ENCODE measurements around the gene RAB36. TPM values are rescaled to one million over a fixed set of nuclear protein-coding genes. Genes with fewer than 3 reads are reported as not detected.

RAB36 gene
- total and polyA plus RNA-seq, 9 donors: 3.9 to 18.7 (median 6.3) TPM

DNA sequence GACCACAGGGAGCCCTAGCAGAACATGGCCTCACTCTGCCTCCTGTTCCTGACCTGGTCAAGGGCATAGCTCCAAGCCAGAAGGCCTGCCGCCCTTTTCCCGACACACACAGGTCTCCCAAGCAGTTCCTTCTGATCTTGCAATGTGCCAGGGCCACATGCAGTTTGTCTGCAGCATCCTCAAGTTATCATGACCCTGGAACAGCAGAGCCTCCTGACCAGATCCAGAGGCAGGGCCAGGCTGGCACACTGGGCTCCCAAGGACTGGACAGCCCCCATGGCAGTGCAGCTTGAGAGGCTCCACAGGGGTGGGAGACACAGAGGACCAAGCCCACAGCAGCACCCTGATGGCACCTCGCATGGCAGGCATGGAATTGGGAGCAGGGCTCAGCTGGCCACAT, 43.8 kb upstream of the RAB36 start:
- WGBS, 3 donors: 62 to 98% (median 86%) methylated on average over 3 of the region's 3 CpGs
- H3K4me3 ChIP-seq: no peak overlapping the region
- DNase-seq: no peak
- H3K4me1 ChIP-seq (ENCODE audit: insufficient read depth): peaks cover 33% of the 10 kb centered on the region
- peak overlapping the region in 1 of 2 donors; percentile 93 for H3K27ac ChIP-seq
- intact Hi-C loops (cut with DNase I): no loop called here
- H3K36me3 ChIP-seq: no peaks in the 10 kb centered on the region
- TF ChIP-seq EP300 (IDR thresholded peaks at IDR 0.05): no peak
- no peak for TF ChIP-seq POLR2A (IDR thresholded peaks at IDR 0.05)
- TF ChIP-seq, protein P1, sequence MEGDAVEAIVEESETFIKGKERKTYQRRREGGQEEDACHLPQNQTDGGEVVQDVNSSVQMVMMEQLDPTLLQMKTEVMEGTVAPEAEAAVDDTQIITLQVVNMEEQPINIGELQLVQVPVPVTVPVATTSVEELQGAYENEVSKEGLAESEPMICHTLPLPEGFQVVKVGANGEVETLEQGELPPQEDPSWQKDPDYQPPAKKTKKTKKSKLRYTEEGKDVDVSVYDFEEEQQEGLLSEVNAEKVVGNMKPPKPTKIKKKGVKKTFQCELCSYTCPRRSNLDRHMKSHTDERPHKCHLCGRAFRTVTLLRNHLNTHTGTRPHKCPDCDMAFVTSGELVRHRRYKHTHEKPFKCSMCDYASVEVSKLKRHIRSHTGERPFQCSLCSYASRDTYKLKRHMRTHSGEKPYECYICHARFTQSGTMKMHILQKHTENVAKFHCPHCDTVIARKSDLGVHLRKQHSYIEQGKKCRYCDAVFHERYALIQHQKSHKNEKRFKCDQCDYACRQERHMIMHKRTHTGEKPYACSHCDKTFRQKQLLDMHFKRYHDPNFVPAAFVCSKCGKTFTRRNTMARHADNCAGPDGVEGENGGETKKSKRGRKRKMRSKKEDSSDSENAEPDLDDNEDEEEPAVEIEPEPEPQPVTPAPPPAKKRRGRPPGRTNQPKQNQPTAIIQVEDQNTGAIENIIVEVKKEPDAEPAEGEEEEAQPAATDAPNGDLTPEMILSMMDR (IDR thresholded peaks at IDR 0.05): no peak
- no peaks in the 10 kb centered on the region for H3K27me3 ChIP-seq
- H3K9me3 ChIP-seq: no peaks in the 10 kb centered on the region

DNA sequence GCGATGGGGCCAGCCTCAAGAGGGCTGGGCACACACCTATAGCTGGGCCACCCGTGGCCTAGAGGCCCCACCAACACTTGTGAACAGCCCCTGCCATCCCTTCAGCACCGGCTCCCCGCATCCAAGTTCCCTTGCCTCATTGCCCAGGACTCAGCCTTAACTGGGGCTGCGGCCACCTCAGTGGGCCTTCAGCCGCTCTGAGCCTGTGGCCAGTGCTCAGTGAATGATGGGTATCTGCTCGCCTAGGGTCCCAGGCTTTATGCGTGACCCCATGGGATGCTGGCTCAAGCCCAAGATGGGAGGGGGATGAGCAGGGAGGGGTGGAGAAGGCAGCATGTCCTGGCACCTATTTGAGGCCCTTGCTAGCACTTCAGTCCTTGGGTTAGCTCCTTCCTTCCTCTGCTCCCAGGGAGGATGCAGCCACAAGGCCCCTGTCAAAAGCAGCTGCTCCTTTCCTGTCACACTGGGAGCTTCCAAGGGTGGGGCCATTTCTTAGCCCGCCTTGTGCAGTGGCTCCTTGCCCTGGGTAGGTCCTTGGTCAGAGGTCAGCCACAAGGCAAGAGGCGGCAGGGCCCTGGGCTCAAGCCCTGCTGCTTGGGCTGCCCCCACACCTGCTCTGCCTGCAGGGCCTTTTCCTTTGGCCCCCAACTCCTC, 43.1 kb upstream of the RAB36 start:
- peak overlapping the region in 1 of 2 donors; percentile 93 for H3K27ac ChIP-seq
- TF ChIP-seq EP300 (IDR thresholded peaks at IDR 0.05) (no peak), POLR2A (IDR thresholded peaks at IDR 0.05) (no peak)
- TF ChIP-seq, protein P1 (IDR thresholded peaks at IDR 0.05): no peak
- no peaks in the 10 kb centered on the region for H3K36me3 ChIP-seq
- no peaks in the 10 kb centered on the region for H3K9me3 ChIP-seq
- 93 to 98% (median 95%) methylated on average over 10 of the region's 10 CpGs for WGBS, 3 donors
- peaks cover 29% of the 10 kb centered on the region for H3K4me1 ChIP-seq (ENCODE audit: insufficient read depth)
- intact Hi-C loops (cut with DNase I): no loop called here
- no peaks in the 10 kb centered on the region for H3K27me3 ChIP-seq
- DNase-seq: no peak
- H3K4me3 ChIP-seq: no peak overlapping the region

- H3K36me3 ChIP-seq: no peaks in the 10 kb centered on the region
- DNase-seq: no peak
- intact Hi-C loops (cut with DNase I): no loop called here
- TF ChIP-seq POLR2A (IDR thresholded peaks at IDR 0.05) (no peak), EP300 (IDR thresholded peaks at IDR 0.05) (no peak)
- TF ChIP-seq, protein P1 (IDR thresholded peaks at IDR 0.05): no peak
- H3K4me1 ChIP-seq (ENCODE audit: insufficient read depth): peaks cover 24% of the 10 kb centered on the region
- 66 to 87% (median 77%) methylated on average over 3 of the region's 3 CpGs for WGBS, 3 donors
- no peak overlapping the region for H3K27ac ChIP-seq
- no peaks in the 10 kb centered on the region for H3K27me3 ChIP-seq
- H3K4me3 ChIP-seq: no peak overlapping the region
- no peaks in the 10 kb centered on the region for H3K9me3 ChIP-seq
Observed at GRCh38 chr22:23102776-23103175, 42.5 kb upstream of the RAB36 start.

DNA sequence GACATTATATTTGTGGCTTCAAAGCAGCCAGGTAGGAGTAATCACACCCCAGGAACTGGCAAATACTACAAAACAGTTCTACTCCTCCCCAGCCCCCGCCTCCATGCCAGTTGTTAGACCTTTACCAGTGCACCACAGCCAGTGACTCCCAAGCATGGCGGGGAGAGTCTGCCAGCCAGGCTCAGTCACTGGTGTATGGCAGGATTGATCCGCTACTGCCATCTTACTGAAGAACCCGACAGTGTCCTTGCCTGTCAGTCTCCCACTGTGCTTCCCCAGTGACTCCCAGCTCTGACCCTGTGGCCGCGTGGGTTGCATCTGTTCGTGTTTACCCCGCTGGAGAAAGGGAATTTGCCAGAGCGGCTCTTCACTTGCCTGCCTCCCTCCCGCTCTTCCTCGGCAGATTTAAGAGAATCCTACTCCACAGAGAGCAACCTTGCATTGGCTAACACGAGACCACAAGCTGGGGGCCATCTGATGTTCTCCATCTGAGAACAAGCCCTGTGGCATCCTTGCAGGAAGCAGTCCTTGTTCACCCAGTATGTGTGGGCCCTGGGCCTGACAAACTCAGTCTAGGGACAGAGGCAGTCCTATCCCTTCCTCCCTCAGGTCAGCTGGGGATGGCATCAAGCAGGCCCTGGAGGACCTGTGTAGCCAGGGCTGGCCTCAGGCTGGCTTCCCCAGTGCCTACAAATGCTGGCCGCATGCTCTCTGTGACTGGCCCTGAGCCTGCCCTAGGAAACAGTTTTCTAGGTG, 41.9 kb upstream of the RAB36 start:
- DNase-seq: no peak
- Histone ChIP-seq H3K4me1 (ENCODE audit: insufficient read depth) (peaks cover 18% of the 10 kb centered on the region), H3K9me3 (no peaks in the 10 kb centered on the region), H3K36me3 (no peaks in the 10 kb centered on the region), H3K27me3 (no peaks in the 10 kb centered on the region), H3K27ac (no peak overlapping the region), H3K4me3 (no peak overlapping the region)
- 68 to 88% (median 72%) methylated on average over 13 of the region's 13 CpGs for whole genome bisulfite sequencing, 3 donors
- TF ChIP-seq POLR2A (IDR thresholded peaks at IDR 0.05) (no peak), EP300 (IDR thresholded peaks at IDR 0.05) (no peak)
- TF ChIP-seq, protein P1 (IDR thresholded peaks at IDR 0.05): no peak
- intact Hi-C loops (cut with DNase I): no loop called here

Measured in ovary (tissue), 9 donors.